Upper lobe of left lung (tissue), 4 donors: ENCODE results near the gene ADAMTSL2.

ENCODE experiments used
- EP300 ChIP-seq, 4 donors: sonication (generic); formaldehyde crosslinking; IDR thresholded peaks; one replicate each; pipeline ENCODE4 v1.5.1; 2017; ENCODE audit warnings: antibody characterized with exemption in 4 of 4, control low read depth in 2 of 4
- POLR2A ChIP-seq, 4 donors: fragments of 450-650 bp; IDR thresholded peaks; one replicate each; pipeline ENCODE4 v1.5.1; 2016 to 2017; ENCODE audit warnings: antibody characterized with exemption in 4 of 4, mild to moderate bottlenecking in 2 of 4
- POLR2AphosphoS5 ChIP-seq, 2 donors: sonication (generic); formaldehyde crosslinking; IDR thresholded peaks; one replicate each; pipeline ENCODE4 v1.5.1; 2017; ENCODE audit warnings: antibody characterized with exemption in 2 of 2
- TF ChIP-seq, protein P1 (sequence below), 6 experiments: fragments of 450-650 bp in 4 of 6; fragments of 200-600 bp in 2 of 6; sonication (generic) in 2 of 6; IDR thresholded peaks; one replicate each; pipeline ENCODE4 v1.5.1; 2016 to 2019; ENCODE audit warnings: antibody characterized with exemption in 6 of 6

GRCh38 chr9:133515240-133515610, 19.3 kb upstream of the ADAMTSL2 start:
- TF ChIP-seq, protein P1, sequence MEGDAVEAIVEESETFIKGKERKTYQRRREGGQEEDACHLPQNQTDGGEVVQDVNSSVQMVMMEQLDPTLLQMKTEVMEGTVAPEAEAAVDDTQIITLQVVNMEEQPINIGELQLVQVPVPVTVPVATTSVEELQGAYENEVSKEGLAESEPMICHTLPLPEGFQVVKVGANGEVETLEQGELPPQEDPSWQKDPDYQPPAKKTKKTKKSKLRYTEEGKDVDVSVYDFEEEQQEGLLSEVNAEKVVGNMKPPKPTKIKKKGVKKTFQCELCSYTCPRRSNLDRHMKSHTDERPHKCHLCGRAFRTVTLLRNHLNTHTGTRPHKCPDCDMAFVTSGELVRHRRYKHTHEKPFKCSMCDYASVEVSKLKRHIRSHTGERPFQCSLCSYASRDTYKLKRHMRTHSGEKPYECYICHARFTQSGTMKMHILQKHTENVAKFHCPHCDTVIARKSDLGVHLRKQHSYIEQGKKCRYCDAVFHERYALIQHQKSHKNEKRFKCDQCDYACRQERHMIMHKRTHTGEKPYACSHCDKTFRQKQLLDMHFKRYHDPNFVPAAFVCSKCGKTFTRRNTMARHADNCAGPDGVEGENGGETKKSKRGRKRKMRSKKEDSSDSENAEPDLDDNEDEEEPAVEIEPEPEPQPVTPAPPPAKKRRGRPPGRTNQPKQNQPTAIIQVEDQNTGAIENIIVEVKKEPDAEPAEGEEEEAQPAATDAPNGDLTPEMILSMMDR (IDR thresholded peaks at IDR 0.05) = no peak
- TF ChIP-seq POLR2A (IDR thresholded peaks at IDR 0.05) (no peak), EP300 (IDR thresholded peaks at IDR 0.05) (no peak), POLR2AphosphoS5 (IDR thresholded peaks at IDR 0.05) (no peak)
